ENCODE measurements around the gene ACOX3. TPM values are rescaled to one million over a fixed set of nuclear protein-coding genes. Genes with fewer than 3 reads are reported as not detected.

Gene ACOX3
- total and polyA plus RNA-seq, 2 of the 8 experiments (the other 6 are each of a cell fraction or from before 2014, with no cell fraction given) = 2.5 to 9.9 TPM

DNA sequence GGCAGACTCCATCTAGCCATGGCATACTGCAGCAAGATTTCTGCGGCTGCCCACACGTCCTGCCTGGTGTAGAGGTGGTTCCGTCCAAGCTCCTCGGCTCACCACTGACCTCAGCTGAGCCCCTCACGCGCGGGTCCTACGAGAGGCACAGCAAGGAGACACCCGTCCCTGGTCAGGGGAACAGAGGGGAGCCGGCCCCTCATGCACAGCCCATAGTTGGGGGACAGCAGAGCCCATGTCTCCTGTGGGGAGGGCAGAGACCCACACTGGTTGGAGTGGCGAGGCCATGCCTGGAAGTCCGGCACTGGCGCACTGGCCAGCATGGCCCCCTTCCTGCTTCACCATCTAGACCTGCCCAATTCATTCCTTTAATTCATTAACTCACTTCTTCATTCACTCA lies 90.2 kb downstream of the ACOX3 start:
- no peak overlapping the region for H2AK5ac ChIP-seq (ENCODE audit: low read depth, low read length)
- H2BK15ac ChIP-seq (ENCODE audit: low read length) = no peak overlapping the region
- no peak overlapping the region for H3K23ac ChIP-seq (ENCODE audit: insufficient read length)
- 0 out of 2 replicates have a peak overlapping the region, but pooled peaks have one; percentile 48 for H2BK20ac ChIP-seq (ENCODE audit: low read length)
- no peaks in the 10 kb centered on the region for H3K9me3 ChIP-seq (ENCODE audit: insufficient read depth in 2 of 2, low read depth in 1 of 2, low read length in 1 of 2)
- no peak overlapping the region for H4K91ac ChIP-seq (replicated peaks; ENCODE audit: insufficient read length, low read length)
- no peaks in the 10 kb centered on the region; the same call in 1 of the 2 replicates for H3K23me2 ChIP-seq (ENCODE audit: low read depth, low read length)
- H2BK120ac ChIP-seq (replicated peaks; ENCODE audit: low read depth, low read length) = no peak overlapping the region
- H3K27ac ChIP-seq (ENCODE audit: low read depth, low read length) = no peak overlapping the region
- H3K36me3 ChIP-seq (ENCODE audit: control insufficient read depth in 2 of 4, insufficient read depth in 4 of 4, low read length in 3 of 4) = no peaks in the 10 kb centered on the region
- H4K8ac ChIP-seq (ENCODE audit: extremely low read depth, insufficient read depth, low read length) = no peak overlapping the region
- no peaks in the 10 kb centered on the region for H3K79me2 ChIP-seq (ENCODE audit: control insufficient read depth in 1 of 2, insufficient read depth in 2 of 2, low read length in 2 of 2)
- peak overlapping the region; percentile 39 for H3K4ac ChIP-seq (replicated peaks; ENCODE audit: insufficient read length, low read depth, low read length)
- H3K56ac ChIP-seq (replicated peaks; ENCODE audit: insufficient read length, low read depth, low read length) = peak overlapping the region; percentile 36
- 90% methylated on average over 13 of the region's 13 CpGs; no CpG with 5 or more reads in 1 of the 2 experiments for WGBS, 2 experiments (ENCODE audit: extremely low coverage in 1 of 2, insufficient coverage in 1 of 2, insufficient read length in 1 of 2, insufficient replicate concordance in 2 of 2, low coverage in 1 of 2, low lambda C conversion rate in 2 of 2, missing lambda C conversion rate in 1 of 2)
- peaks cover 0 to 12% (median 6%) of the 10 kb centered on the region in 4 experiments; a peak in 6 of 7 replicates for H3K4me1 ChIP-seq (replicated peaks in 1 of 4; ENCODE audit: control insufficient read depth in 3 of 4, insufficient read depth in 4 of 4, low read length in 3 of 4)
- no peak overlapping the region for H3K4me2 ChIP-seq (ENCODE audit: insufficient read depth in 1 of 2, low read depth in 2 of 2, low read length in 2 of 2)
- no peaks in the 10 kb centered on the region for H4K20me1 ChIP-seq (replicated peaks in 1 of 2; ENCODE audit: control insufficient read depth in 1 of 2, insufficient read depth in 2 of 2, low read length in 2 of 2)
- H2BK5ac ChIP-seq (ENCODE audit: low read depth, low read length) = no peak overlapping the region
- no peak overlapping the region for H3K18ac ChIP-seq (ENCODE audit: extremely low read depth, low read length)
- no peak overlapping the region for H3K9ac ChIP-seq (replicated peaks in 1 of 4; ENCODE audit: extremely low read depth in 1 of 4, low read depth in 3 of 4, low read length in 3 of 4)
- no peaks in the 10 kb centered on the region for H3K79me1 ChIP-seq (ENCODE audit: low read depth, low read length)
- ChIA-PET POLR2A (ENCODE audit: partially characterized antibody) (interaction anchor here (0.9 kb wide), 2 partner anchors 8 to 12 kb away, joined by 3 to 5 read pairs; no protein-coding TSS in a partner anchor), CTCF (ENCODE audit: partially characterized antibody) (interaction anchor here (1.0 to 1.6 kb wide), 4 partner anchors 9 to 99 kb away, joined by 3 to 5 read pairs (median 4); no protein-coding TSS in a partner anchor)
- FAIRE-seq = no peak
- H3K4me3 ChIP-seq (ENCODE audit: extremely low read depth in 1 of 4, insufficient read depth in 2 of 4, low read depth in 3 of 4, low read length in 4 of 4) = no peak overlapping the region
- DNase-seq (ENCODE audit: low read depth in 1 of 2, low spot score in 2 of 2) = no peak
- H4K5ac ChIP-seq (ENCODE audit: insufficient read length, low read depth, low read length) = no peak overlapping the region
- no peak overlapping the region for H3K14ac ChIP-seq (ENCODE audit: insufficient read length)
- H2AFZ ChIP-seq (ENCODE audit: low read length) = no peak overlapping the region
- peaks cover 0 to 6% (median 1%) of the 10 kb centered on the region in 4 experiments; a peak in 1 of 7 replicates for H3K27me3 ChIP-seq (replicated peaks in 1 of 4; ENCODE audit: control insufficient read depth in 3 of 4, extremely low read depth in 1 of 4, insufficient read depth in 3 of 4, low read length in 3 of 4)
- H2BK12ac ChIP-seq (ENCODE audit: low read depth, low read length) = 0 out of 2 replicates have a peak overlapping the region, but pooled peaks have one; percentile 39
- no peak for TF ChIP-seq KDM5A (IDR thresholded peaks at IDR 0.05; ENCODE audit: low read length)
- TF ChIP-seq SIN3A (conservative IDR thresholded peaks at IDR 0.05 in 1 of 2, IDR thresholded peaks at IDR 0.05 in 1 of 2; ENCODE audit: low read depth in 1 of 2, low read length in 2 of 2) = no peak
- no peak for TF ChIP-seq CREB1 (IDR thresholded peaks at IDR 0.05)
- TF ChIP-seq NRF1 (IDR thresholded peaks at IDR 0.05; ENCODE audit: low read depth, low read length) = no peak
- TF ChIP-seq, protein P1, sequence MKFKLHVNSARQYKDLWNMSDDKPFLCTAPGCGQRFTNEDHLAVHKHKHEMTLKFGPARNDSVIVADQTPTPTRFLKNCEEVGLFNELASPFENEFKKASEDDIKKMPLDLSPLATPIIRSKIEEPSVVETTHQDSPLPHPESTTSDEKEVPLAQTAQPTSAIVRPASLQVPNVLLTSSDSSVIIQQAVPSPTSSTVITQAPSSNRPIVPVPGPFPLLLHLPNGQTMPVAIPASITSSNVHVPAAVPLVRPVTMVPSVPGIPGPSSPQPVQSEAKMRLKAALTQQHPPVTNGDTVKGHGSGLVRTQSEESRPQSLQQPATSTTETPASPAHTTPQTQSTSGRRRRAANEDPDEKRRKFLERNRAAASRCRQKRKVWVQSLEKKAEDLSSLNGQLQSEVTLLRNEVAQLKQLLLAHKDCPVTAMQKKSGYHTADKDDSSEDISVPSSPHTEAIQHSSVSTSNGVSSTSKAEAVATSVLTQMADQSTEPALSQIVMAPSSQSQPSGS (IDR thresholded peaks at IDR 0.05; ENCODE audit: low read length) = no peak
- TF ChIP-seq TEAD4 (IDR thresholded peaks at IDR 0.05; ENCODE audit: low read depth, low read length) = no peak
- no peak for TF ChIP-seq RNF2 (IDR thresholded peaks at IDR 0.05; ENCODE audit: borderline replicate concordance, low read depth, low read length, missing control alignments, poor library complexity, severe bottlenecking)
- TF ChIP-seq RBBP5 (IDR thresholded peaks at IDR 0.05; ENCODE audit: borderline replicate concordance, low read depth, low read length) = no peak
- no peak for TF ChIP-seq SP4 (IDR thresholded peaks at IDR 0.05; ENCODE audit: low read length)
- TF ChIP-seq HDAC6 (IDR thresholded peaks at IDR 0.05; ENCODE audit: low read depth, low read length) = no peak
- TF ChIP-seq GTF2F1 (IDR thresholded peaks at IDR 0.05; ENCODE audit: borderline replicate concordance, low read depth, low read length) = no peak
- TF ChIP-seq SIX5 (IDR thresholded peaks at IDR 0.05; ENCODE audit: low read depth, low read length) = no peak
